Measurements from ENCODE around the gene HACD4.
"Not testable (repeated sequence)": the region's sequence is repeated elsewhere in the genome, so short reads cannot be mapped to it uniquely, and the experiment has no call there.

Gene HACD4

GRCh38 chr9:20989923-20990341 lies 41.5 kb downstream of the HACD4 start:
- Mint-ChIP-seq H3K4me1 (no peaks in the 10 kb centered on the region), H3K9me3 (no peaks in the 10 kb centered on the region), H3K27me3 (no peaks in the 10 kb centered on the region), H3K27ac (no peak overlapping the region), H3K4me3 (no peak overlapping the region), H3K36me3 (peaks cover 31% of the 10 kb centered on the region)

- H3K4me1 Mint-ChIP-seq: no peaks in the 10 kb centered on the region
- no peak overlapping the region for H3K4me3 Mint-ChIP-seq
- H3K27ac Mint-ChIP-seq: no peak overlapping the region
- H3K9me3 Mint-ChIP-seq: no peaks in the 10 kb centered on the region
- H3K27me3 Mint-ChIP-seq: no peaks in the 10 kb centered on the region
- peaks cover 25% of the 10 kb centered on the region for H3K36me3 Mint-ChIP-seq
Observed at GRCh38 chr9:20988671-20989315, 42.6 kb downstream of the HACD4 start.

- H3K36me3 Mint-ChIP-seq: peaks cover 22% of the 10 kb centered on the region
- no peak overlapping the region for H3K27ac Mint-ChIP-seq
- no peaks in the 10 kb centered on the region for H3K27me3 Mint-ChIP-seq
- H3K4me3 Mint-ChIP-seq: no peak overlapping the region
- no peaks in the 10 kb centered on the region for H3K9me3 Mint-ChIP-seq
- H3K4me1 Mint-ChIP-seq: no peaks in the 10 kb centered on the region
Observed at GRCh38 chr9:20988061-20988460, 43.4 kb downstream of the HACD4 start.

- H3K27me3 Mint-ChIP-seq: no peaks in the 10 kb centered on the region
- H3K4me3 Mint-ChIP-seq: no peak overlapping the region
- H3K9me3 Mint-ChIP-seq: no peaks in the 10 kb centered on the region
- peaks cover 22% of the 10 kb centered on the region for H3K36me3 Mint-ChIP-seq
- no peak overlapping the region for H3K27ac Mint-ChIP-seq
- H3K4me1 Mint-ChIP-seq: no peaks in the 10 kb centered on the region
Observed at GRCh38 chr9:20987521-20987920, 43.9 kb downstream of the HACD4 start.

GRCh38 chr9:20985851-20986600 lies 45.4 kb downstream of the HACD4 start:
- no peak overlapping the region for H3K4me3 Mint-ChIP-seq
- no peaks in the 10 kb centered on the region for H3K27me3 Mint-ChIP-seq
- H3K9me3 Mint-ChIP-seq: no peaks in the 10 kb centered on the region
- H3K36me3 Mint-ChIP-seq: peaks cover 22% of the 10 kb centered on the region
- H3K27ac Mint-ChIP-seq: no peak overlapping the region
- H3K4me1 Mint-ChIP-seq: no peaks in the 10 kb centered on the region

GRCh38 chr9:20984506-20984905 lies 46.9 kb downstream of the HACD4 start:
- Mint-ChIP-seq H3K4me1 (no peaks in the 10 kb centered on the region), H3K27ac (no peak overlapping the region), H3K36me3 (peaks cover 24% of the 10 kb centered on the region), H3K4me3 (no peak overlapping the region), H3K9me3 (no peaks in the 10 kb centered on the region), H3K27me3 (no peaks in the 10 kb centered on the region)

GRCh38 chr9:20981486-20981885 lies 50.0 kb downstream of the HACD4 start:
- Mint-ChIP-seq H3K36me3 (peaks cover 25% of the 10 kb centered on the region), H3K9me3 (no peaks in the 10 kb centered on the region), H3K27ac (no peak overlapping the region), H3K4me3 (no peak overlapping the region), H3K4me1 (no peaks in the 10 kb centered on the region), H3K27me3 (no peaks in the 10 kb centered on the region)

- no peaks in the 10 kb centered on the region for H3K9me3 Mint-ChIP-seq
- no peaks in the 10 kb centered on the region for H3K27me3 Mint-ChIP-seq
- H3K4me1 Mint-ChIP-seq: no peaks in the 10 kb centered on the region
- no peak overlapping the region for H3K27ac Mint-ChIP-seq
- H3K36me3 Mint-ChIP-seq: peaks cover 28% of the 10 kb centered on the region
- H3K4me3 Mint-ChIP-seq: no peak overlapping the region
Observed at GRCh38 chr9:20980832-20981455, 50.5 kb downstream of the HACD4 start.

- no peaks in the 10 kb centered on the region for H3K4me1 Mint-ChIP-seq
- H3K27ac Mint-ChIP-seq: no peak overlapping the region
- no peaks in the 10 kb centered on the region for H3K9me3 Mint-ChIP-seq
- H3K4me3 Mint-ChIP-seq: no peak overlapping the region
- H3K36me3 Mint-ChIP-seq: peaks cover 32% of the 10 kb centered on the region
- H3K27me3 Mint-ChIP-seq: no peaks in the 10 kb centered on the region
Observed at GRCh38 chr9:20978249-20978648, 53.2 kb downstream of the HACD4 start.

GRCh38 chr9:20974191-20974938 lies 57.1 kb downstream of the HACD4 start:
- not testable (repeated sequence) for H3K4me1 Mint-ChIP-seq, H3K4me3 Mint-ChIP-seq, H3K27ac Mint-ChIP-seq, H3K27me3 Mint-ChIP-seq, H3K9me3 Mint-ChIP-seq
- peaks cover 34% of the 10 kb centered on the region for H3K36me3 Mint-ChIP-seq

GRCh38 chr9:20973246-20973947 lies 58.0 kb downstream of the HACD4 start:
- not testable (repeated sequence) for H3K27me3 Mint-ChIP-seq, H3K27ac Mint-ChIP-seq, H3K4me1 Mint-ChIP-seq, H3K9me3 Mint-ChIP-seq, H3K4me3 Mint-ChIP-seq
- H3K36me3 Mint-ChIP-seq: peaks cover 33% of the 10 kb centered on the region

GRCh38 chr9:20972684-20973083 lies 58.8 kb downstream of the HACD4 start:
- Mint-ChIP-seq H3K9me3 (peaks cover 7% of the 10 kb centered on the region), H3K4me1 (no peaks in the 10 kb centered on the region), H3K36me3 (peaks cover 34% of the 10 kb centered on the region), H3K27me3 (no peaks in the 10 kb centered on the region), H3K4me3 (no peak overlapping the region), H3K27ac (no peak overlapping the region)

- Mint-ChIP-seq H3K9me3 (peaks cover 5% of the 10 kb centered on the region), H3K4me3 (no peak overlapping the region), H3K36me3 (peaks cover 29% of the 10 kb centered on the region), H3K4me1 (no peaks in the 10 kb centered on the region), H3K27ac (no peak overlapping the region), H3K27me3 (no peaks in the 10 kb centered on the region)
Observed at GRCh38 chr9:20962536-20963225, 68.8 kb downstream of the HACD4 start.

- Mint-ChIP-seq H3K27ac (no peak overlapping the region), H3K4me1 (no peaks in the 10 kb centered on the region), H3K4me3 (no peak overlapping the region), H3K36me3 (peaks cover 26% of the 10 kb centered on the region), H3K9me3 (no peaks in the 10 kb centered on the region), H3K27me3 (no peaks in the 10 kb centered on the region)
Observed at GRCh38 chr9:20950707-20951106, 80.7 kb downstream of the HACD4 start.

Measured in activated naive CD4-positive, alpha-beta T cell treated with anti-CD3 and anti-CD28 coated beads, Interleukin-2, amount 50 U/mL, for 24 hours (primary cell).